ENCODE measurements around the gene AGPAT1. TPM values are rescaled to one million over a fixed set of nuclear protein-coding genes. Genes with fewer than 3 reads are reported as not detected.

Gene AGPAT1
- total RNA-seq, 2 experiments from 2014 or later = 13.2 to 13.3 TPM

- no peak for TF ChIP-seq CTCF (IDR thresholded peaks at IDR 0.05)
- Mint-ChIP-seq H3K27me3 (no peaks in the 10 kb centered on the region), H3K4me3 (peak within 1 kb of the TSS; percentile 99), H3K9me3 (no peaks in the 10 kb centered on the region), H3K36me3 (ENCODE audit: low read depth) (peaks cover 57% of the 10 kb centered on the region), H3K4me1 (ENCODE audit: low read depth) (peaks cover 65% of the 10 kb centered on the region), H3K27ac (peak within 1 kb of the TSS; percentile 96)
- ChIA-PET CTCF (no interaction called here), POLR2A (interaction anchor here (0.5 to 12.1 kb wide), 16 partner anchors 12 to 1577 kb away, joined by 3 to 242 read pairs (median 4); partner anchors contain the start of genes AGPAT1, ATF6B, DXO and EGFL8)
- intact Hi-C loops (cut with DNase I, micrococcal nuclease) = loop anchor here (2.0 to 10.0 kb wide), 5 partner anchors 45 to 1978 kb away; partner anchors contain the start of genes C6orf47 (in 1 of the 2), CSNK2B (in 1 of the 2), EHMT2 (in 1 of the 2) and GPANK1 (in 1 of the 2)
- Histone ChIP-seq H3K4me3 (ENCODE audit: low read length) (peak within 1 kb of the TSS; percentile 96), H3K9me3 (ENCODE audit: control insufficient read depth in 1 of 2, insufficient read depth in 1 of 2, low read length in 2 of 2) (no peaks in the 10 kb centered on the region), H3K4me1 (ENCODE audit: insufficient read depth, low read length) (peaks cover 71% of the 10 kb centered on the region), H3K27ac (ENCODE audit: low read depth in 1 of 2, low read length in 2 of 2) (peak within 1 kb of the TSS; percentile 93), H3K36me3 (ENCODE audit: insufficient read depth, low read length) (peaks cover 22% of the 10 kb centered on the region), H3K27me3 (ENCODE audit: control insufficient read depth in 1 of 2, insufficient read depth in 2 of 2, low read length in 2 of 2) (no peaks in the 10 kb centered on the region)
- DNase-seq = peak in 13 of 14 experiments; percentile 36 to 83 (median 62)
- ATAC-seq (ENCODE audit: poor library complexity) = peak; percentile 10
These were observed 16.7 kb upstream of the AGPAT1 start, which contains the start of gene GPSM3 for GRCh38 chr6:32192608-32193039. TSS of gene GPSM3 (minus strand) at chr6:32192643. CDS start at chr6:32192513, 130 bp downstream.

DNA sequence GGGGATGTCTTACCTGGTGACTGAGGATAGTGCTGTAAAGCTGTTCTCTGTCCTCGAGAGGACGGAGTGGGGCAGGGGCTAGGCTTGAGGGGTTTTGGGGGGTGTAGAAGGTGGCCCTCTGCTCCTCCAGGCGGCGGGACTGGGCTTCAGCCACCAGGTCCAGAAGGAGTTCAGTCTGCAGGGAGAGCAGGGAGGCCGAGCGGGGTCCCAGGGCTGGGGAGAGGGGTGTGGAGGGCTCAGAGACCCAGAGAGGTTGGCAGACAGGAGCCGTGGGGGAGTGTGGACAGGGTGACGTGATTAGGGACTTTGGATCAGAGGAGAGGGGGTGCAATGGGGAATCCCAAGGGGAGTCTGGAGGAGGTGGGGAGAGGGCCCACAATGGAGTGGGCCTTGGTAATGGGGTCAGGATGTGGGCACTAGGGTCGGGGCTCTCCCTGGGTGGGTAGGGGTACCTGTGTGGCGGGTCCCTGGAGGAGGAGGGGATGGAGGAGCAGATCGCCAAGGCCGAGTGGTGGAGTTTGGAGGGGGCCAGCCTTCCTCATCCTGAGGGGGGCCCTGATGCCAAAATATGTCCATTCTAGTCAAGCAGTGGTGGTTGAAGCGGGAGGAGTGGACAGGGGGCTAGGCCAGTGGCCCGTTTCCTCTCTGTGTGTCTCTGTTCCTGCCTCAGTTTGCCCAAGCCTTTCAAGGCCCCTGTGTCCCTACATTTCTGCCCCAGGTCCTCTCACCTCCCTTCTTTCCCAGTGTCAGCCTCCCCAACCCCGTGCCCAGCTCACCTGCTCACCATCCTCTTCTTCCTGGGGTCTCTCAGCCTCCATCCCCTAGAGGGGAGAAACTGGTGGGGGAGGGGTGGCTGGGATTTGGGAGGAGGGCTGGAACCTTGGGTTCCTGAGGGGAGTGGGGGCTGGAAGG, 16.1 kb upstream of the AGPAT1 start:
- Histone ChIP-seq H3K4me3 (ENCODE audit: low read length) (peak overlapping the region; percentile 96), H3K27me3 (ENCODE audit: control insufficient read depth in 1 of 2, insufficient read depth in 2 of 2, low read length in 2 of 2) (no peaks in the 10 kb centered on the region), H3K36me3 (ENCODE audit: insufficient read depth, low read length) (peaks cover 29% of the 10 kb centered on the region), H3K9me3 (ENCODE audit: control insufficient read depth in 1 of 2, insufficient read depth in 1 of 2, low read length in 2 of 2) (no peaks in the 10 kb centered on the region), H3K4me1 (ENCODE audit: insufficient read depth, low read length) (peaks cover 74% of the 10 kb centered on the region), H3K27ac (ENCODE audit: low read depth in 1 of 2, low read length in 2 of 2) (peak overlapping the region; percentile 93)
- peak overlapping the region; percentile 99 for H3K4me3 Mint-ChIP-seq
- no peaks in the 10 kb centered on the region for H3K27me3 Mint-ChIP-seq
- intact Hi-C loops (cut with DNase I, micrococcal nuclease) = loop anchor here (1.0 to 10.0 kb wide), 6 partner anchors 16 to 1977 kb away; partner anchors contain the start of genes AGPAT1 (in 1 of the 2), C6orf47 (in 1 of the 2), CSNK2B (in 1 of the 2) and EHMT2 (in 1 of the 2)
- DNase-seq (peak in 3 of 14 experiments; percentile 51 to 70 (median 62)), ATAC-seq (ENCODE audit: poor library complexity) (no peak)
- peaks cover 63% of the 10 kb centered on the region for H3K36me3 Mint-ChIP-seq (ENCODE audit: low read depth)
- no peaks in the 10 kb centered on the region for H3K9me3 Mint-ChIP-seq
- ChIA-PET CTCF (no interaction called here), POLR2A (interaction anchor here (0.5 to 12.1 kb wide), 15 partner anchors 13 to 1576 kb away, joined by 3 to 242 read pairs (median 5); partner anchors contain the start of genes AGPAT1, ATF6B, DXO and EGFL8)
- H3K27ac Mint-ChIP-seq = peak overlapping the region; percentile 96
- H3K4me1 Mint-ChIP-seq (ENCODE audit: low read depth) = peaks cover 70% of the 10 kb centered on the region
- no peak for TF ChIP-seq CTCF (IDR thresholded peaks at IDR 0.05)

- Histone ChIP-seq H3K4me1 (ENCODE audit: insufficient read depth, low read length) (peaks cover 74% of the 10 kb centered on the region), H3K4me3 (ENCODE audit: low read length) (peak overlapping the region; percentile 96), H3K27me3 (ENCODE audit: control insufficient read depth in 1 of 2, insufficient read depth in 2 of 2, low read length in 2 of 2) (no peaks in the 10 kb centered on the region), H3K36me3 (ENCODE audit: insufficient read depth, low read length) (peaks cover 37% of the 10 kb centered on the region), H3K9me3 (ENCODE audit: control insufficient read depth in 1 of 2, insufficient read depth in 1 of 2, low read length in 2 of 2) (no peaks in the 10 kb centered on the region), H3K27ac (ENCODE audit: low read depth in 1 of 2, low read length in 2 of 2) (peak overlapping the region; percentile 93)
- peaks cover 70% of the 10 kb centered on the region for H3K4me1 Mint-ChIP-seq (ENCODE audit: low read depth)
- peaks cover 72% of the 10 kb centered on the region for H3K36me3 Mint-ChIP-seq (ENCODE audit: low read depth)
- peak overlapping the region; percentile 96 for H3K27ac Mint-ChIP-seq
- H3K27me3 Mint-ChIP-seq = no peaks in the 10 kb centered on the region
- ChIA-PET CTCF (no interaction called here), POLR2A (interaction anchor here (0.8 to 12.1 kb wide), 7 partner anchors 12 to 780 kb away, joined by 3 to 242 read pairs (median 8); partner anchors contain the start of genes AGPAT1, ATF6B, FKBPL and PSMB9)
- TF ChIP-seq CTCF (IDR thresholded peaks at IDR 0.05) = no peak
- no peaks in the 10 kb centered on the region for H3K9me3 Mint-ChIP-seq
- DNase-seq = peak in 1 of 14 experiments; percentile 33
- no peak for ATAC-seq (ENCODE audit: poor library complexity)
- intact Hi-C loops (cut with DNase I, micrococcal nuclease) = loop anchor here (1.0 to 10.0 kb wide), 6 partner anchors 13 to 1976 kb away; partner anchors contain the start of genes AGPAT1 (in 1 of the 2), C6orf47 (in 1 of the 2), CSNK2B (in 1 of the 2) and EHMT2 (in 1 of the 2)
- H3K4me3 Mint-ChIP-seq = peak overlapping the region; percentile 99
These were observed 15.2 kb upstream of the AGPAT1 start for GRCh38 chr6:32190911-32191677.

All from CD4-positive, alpha-beta T cell (primary cell).